Lower leg skin (tissue), 3 donors: ENCODE data around the gene ATP5ME.

Experiments used
- POLR2A ChIP-seq, 2 donors: fragments of 450-650 bp; IDR thresholded peaks; one replicate each; pipeline ENCODE4 v1.6.1; 2016 to 2017; ENCODE audit warnings: antibody characterized with exemption in 2 of 2, mild to moderate bottlenecking in 1 of 2, moderate library complexity in 1 of 2
- TF ChIP-seq, protein P1 (sequence below), 3 donors: fragments of 450-650 bp; IDR thresholded peaks; one replicate each; pipeline ENCODE4 v1.5.1; 2016; ENCODE audit warnings: antibody characterized with exemption in 3 of 3, mild to moderate bottlenecking in 3 of 3, moderate library complexity in 2 of 3

- TF ChIP-seq, protein P1, sequence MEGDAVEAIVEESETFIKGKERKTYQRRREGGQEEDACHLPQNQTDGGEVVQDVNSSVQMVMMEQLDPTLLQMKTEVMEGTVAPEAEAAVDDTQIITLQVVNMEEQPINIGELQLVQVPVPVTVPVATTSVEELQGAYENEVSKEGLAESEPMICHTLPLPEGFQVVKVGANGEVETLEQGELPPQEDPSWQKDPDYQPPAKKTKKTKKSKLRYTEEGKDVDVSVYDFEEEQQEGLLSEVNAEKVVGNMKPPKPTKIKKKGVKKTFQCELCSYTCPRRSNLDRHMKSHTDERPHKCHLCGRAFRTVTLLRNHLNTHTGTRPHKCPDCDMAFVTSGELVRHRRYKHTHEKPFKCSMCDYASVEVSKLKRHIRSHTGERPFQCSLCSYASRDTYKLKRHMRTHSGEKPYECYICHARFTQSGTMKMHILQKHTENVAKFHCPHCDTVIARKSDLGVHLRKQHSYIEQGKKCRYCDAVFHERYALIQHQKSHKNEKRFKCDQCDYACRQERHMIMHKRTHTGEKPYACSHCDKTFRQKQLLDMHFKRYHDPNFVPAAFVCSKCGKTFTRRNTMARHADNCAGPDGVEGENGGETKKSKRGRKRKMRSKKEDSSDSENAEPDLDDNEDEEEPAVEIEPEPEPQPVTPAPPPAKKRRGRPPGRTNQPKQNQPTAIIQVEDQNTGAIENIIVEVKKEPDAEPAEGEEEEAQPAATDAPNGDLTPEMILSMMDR (IDR thresholded peaks at IDR 0.05): no peak
- no peak for TF ChIP-seq POLR2A (IDR thresholded peaks at IDR 0.05)
Measured at GRCh38 chr4:666436-666810, 7.7 kb downstream of the ATP5ME start.
